K562 (cell line): ENCODE results near the gene MRNIP. TPM values are rescaled to one million over a fixed set of nuclear protein-coding genes. Genes with fewer than 3 reads are reported as not detected.

Source experiments
- CHD4 ChIP-seq: fragments of 200-600 bp; sonication (generic); IDR thresholded peaks from 3 replicates; pipeline ENCODE4 v1.6.1; 2012; ENCODE audit warnings: low read depth, mild to moderate bottlenecking, mixed read lengths, low read length, inconsistent platforms; ENCODE audit not compliant: insufficient read depth, insufficient replicate concordance, poor library complexity, severe bottlenecking
- ESRRB ChIP-seq: fragments of 250-450 bp; sonication (Bioruptor Pico); IDR thresholded peaks from 2 replicates; pipeline ENCODE4 v1.5.0; 2020; ENCODE audit warnings: mild to moderate bottlenecking, moderate library complexity, borderline replicate concordance
- FOXK2 ChIP-seq, 2 experiments: fragments of 450-650 bp; IDR thresholded peaks in 1 of 2; conservative IDR thresholded peaks in 1 of 2; 2 replicates each; pipeline ENCODE4 v1.6.1; 2016; ENCODE audit warnings: low read depth in 2 of 2, mild to moderate bottlenecking in 1 of 2
- GABPB2 ChIP-seq: fragments of 250-450 bp; sonication (Bioruptor Pico); conservative IDR thresholded peaks from 2 replicates; pipeline ENCODE4 v1.5.1; 2021; ENCODE audit warnings: mild to moderate bottlenecking
- HBP1 ChIP-seq: fragments of 450-650 bp; formaldehyde crosslinking; IDR thresholded peaks from 2 replicates; pipeline ENCODE4 v1.4.0; 2022; ENCODE audit warnings: missing genetic modification characterization
- LCOR ChIP-seq: sonication (generic); formaldehyde crosslinking; IDR thresholded peaks from 2 replicates; pipeline ENCODE4 v1.8.0; 2022; ENCODE audit warnings: mild to moderate bottlenecking, missing genetic modification reagents
- MCM7 ChIP-seq, 2 experiments: fragments of 450-650 bp; IDR thresholded peaks; 2 replicates each; pipeline ENCODE4 v1.6.1; 2016 to 2018
- MTA2 ChIP-seq: fragments of 450-650 bp; IDR thresholded peaks from 2 replicates; pipeline ENCODE4 v1.6.1; 2016; ENCODE audit warnings: low read depth
- OTX1 ChIP-seq: fragments of 450-650 bp; formaldehyde crosslinking; IDR thresholded peaks from 2 replicates; pipeline ENCODE4 v1.4.0; 2022; ENCODE audit warnings: mild to moderate bottlenecking
- POLR2G ChIP-seq: fragments of 200-400 bp; formaldehyde crosslinking; IDR thresholded peaks from 2 replicates; pipeline ENCODE4 v1.6.1; 2017; ENCODE audit warnings: low read depth, mild to moderate bottlenecking, antibody characterized with exemption, low read length, moderate library complexity
- RBM39 ChIP-seq: fragments of 200-400 bp; formaldehyde crosslinking; optimal IDR thresholded peaks from 2 replicates; pipeline ENCODE3; 2018; ENCODE audit warnings: low read depth, low read length
- TAF1 ChIP-seq: IDR thresholded peaks from 2 replicates; pipeline ENCODE4 v1.6.1; 2011; ENCODE audit warnings: mild to moderate bottlenecking, low read length, moderate library complexity; ENCODE audit not compliant: insufficient read depth, control insufficient read depth, severe bottlenecking; ENCODE audit errors: extremely low read depth
- TFAP4 ChIP-seq: sonication (generic); formaldehyde crosslinking; IDR thresholded peaks from 2 replicates; pipeline ENCODE4 v1.8.0; 2022; ENCODE audit warnings: missing genetic modification reagents, mild to moderate bottlenecking, moderate library complexity, borderline replicate concordance
- ZC3H4 ChIP-seq: sonication (generic); formaldehyde crosslinking; IDR thresholded peaks from 2 replicates; pipeline ENCODE4 v1.9.0; 2021; ENCODE audit warnings: missing genetic modification reagents, borderline replicate concordance
- ZFP1 ChIP-seq: fragments of 450-650 bp; formaldehyde crosslinking; IDR thresholded peaks from 2 replicates; pipeline ENCODE4 v1.4.0; 2020; ENCODE audit warnings: mild to moderate bottlenecking, mixed read lengths
- ZNF212 ChIP-seq: fragments of 450-650 bp; formaldehyde crosslinking; IDR thresholded peaks from 2 replicates; pipeline ENCODE4 v1.4.0; 2020; ENCODE audit warnings: mild to moderate bottlenecking
- ZNF232 ChIP-seq: sonication (generic); formaldehyde crosslinking; IDR thresholded peaks from 2 replicates; pipeline ENCODE4 v1.8.0; 2022; ENCODE audit warnings: mild to moderate bottlenecking, missing genetic modification reagents
- ZNF76 ChIP-seq: fragments of 250-450 bp; sonication (Bioruptor Pico); IDR thresholded peaks from 2 replicates; pipeline ENCODE4 v1.4.0; 2020; ENCODE audit warnings: mild to moderate bottlenecking, moderate library complexity, borderline replicate concordance
- polyA plus RNA-seq, 8 experiments: library from polyadenylated mRNA; depleted of rRNA in 4 of 8; stranded (reverse) in 5 of 8; unstranded in 3 of 8; fragments of >200 nt; fragmentation: Nextera tagmentation in 2 of 8; fragmentation: Illumina TruSeq in 1 of 8; extraction: Ambion mirVana in 2 of 8; extraction: Trizol in 1 of 8; gene quantifications; 2 replicates each; pipeline versions ENCODE4 v1.2.1 to v1.2.3, GENCODE V29; 2011 to 2014; ENCODE audit warnings: inconsistent platforms in 1 of 8, missing spikeins in 1 of 8
- total RNA-seq, 7 experiments: library from RNA; depleted of rRNA in 6 of 7; stranded (reverse); fragments of >200 nt in 6 of 7; fragmentation: Illumina TruSeq in 2 of 7; extraction: Trizol in 2 of 7; gene quantifications; 2 replicates each; pipeline versions ENCODE4 v1.2.1 to v1.2.3, GENCODE V29; 2011 to 2021; ENCODE audit warnings: low replicate concordance in 1 of 7
- TF ChIP-seq, protein P1 (sequence below): IDR thresholded peaks from 2 replicates; pipeline ENCODE4 v1.6.1; 2016; ENCODE audit warnings: missing genetic modification characterization, missing compliant biosample characterization

Gene MRNIP
- total and polyA plus RNA-seq, 9 of the 15 experiments (the other 6 are each of a cell fraction or from before 2014, with no cell fraction given) = 3.6 to 39.0 (median 16.8) TPM

GRCh38 chr5:179837076-179838011 lies 21.3 kb downstream of the MRNIP start (continued):
- no peak for TF ChIP-seq FOXK2 (conservative IDR thresholded peaks at IDR 0.05 in 1 of 2, IDR thresholded peaks at IDR 0.05 in 1 of 2; ENCODE audit: low read depth in 2 of 2)
- no peak for TF ChIP-seq CHD4
- no peak for TF ChIP-seq MTA2
- no peak for TF ChIP-seq LCOR
- TF ChIP-seq TFAP4 (CRISPR knock-in tag) = peak; percentile 4; the same call in 1 of the 2 replicates
- no peak for TF ChIP-seq ZFP1
- peak; percentile 76 for TF ChIP-seq POLR2G
- no peak for TF ChIP-seq GABPB2
- no peak for TF ChIP-seq OTX1 (CRISPR knock-in tag)
- no peak for TF ChIP-seq ESRRB (CRISPR knock-in tag)
- no peak for TF ChIP-seq ZC3H4
- TF ChIP-seq ZNF76 (CRISPR knock-in tag) = no peak
- TF ChIP-seq MCM7 (IDR thresholded peaks at IDR 0.05) = no peak
- TF ChIP-seq ZNF212 (CRISPR knock-in tag) = no peak
- no peak for TF ChIP-seq TAF1
- TF ChIP-seq ZNF232 = no peak
- TF ChIP-seq RBM39 = no peak
- TF ChIP-seq, protein P1, sequence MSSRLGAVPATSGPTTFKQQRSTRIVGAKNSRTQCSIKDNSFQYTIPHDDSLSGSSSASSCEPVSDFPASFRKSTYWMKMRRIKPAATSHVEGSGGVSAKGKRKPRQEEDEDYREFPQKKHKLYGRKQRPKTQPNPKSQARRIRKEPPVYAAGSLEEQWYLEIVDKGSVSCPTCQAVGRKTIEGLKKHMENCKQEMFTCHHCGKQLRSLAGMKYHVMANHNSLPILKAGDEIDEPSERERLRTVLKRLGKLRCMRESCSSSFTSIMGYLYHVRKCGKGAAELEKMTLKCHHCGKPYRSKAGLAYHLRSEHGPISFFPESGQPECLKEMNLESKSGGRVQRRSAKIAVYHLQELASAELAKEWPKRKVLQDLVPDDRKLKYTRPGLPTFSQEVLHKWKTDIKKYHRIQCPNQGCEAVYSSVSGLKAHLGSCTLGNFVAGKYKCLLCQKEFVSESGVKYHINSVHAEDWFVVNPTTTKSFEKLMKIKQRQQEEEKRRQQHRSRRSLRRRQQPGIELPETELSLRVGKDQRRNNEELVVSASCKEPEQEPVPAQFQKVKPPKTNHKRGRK (tag) = no peak
- peak; percentile 68; the same call in 1 of the 2 replicates for TF ChIP-seq HBP1 (CRISPR knock-in tag)
